HG03378 (cell line): Measurements from ENCODE around the gene FHIP1A.
"Not testable (repeated sequence)": the region's sequence is repeated elsewhere in the genome, so short reads cannot be mapped to it uniquely, and the experiment has no call there.

Source experiments
- ATAC-seq: cut with Tn5 transposase; IDR thresholded peaks from one replicate; pipeline ENCODE4 v1.9.1; 2021; ENCODE audit warnings: mild to moderate bottlenecking, moderate library complexity; ENCODE audit not compliant: unreplicated experiment

Gene FHIP1A

GRCh38 chr4:151408630-151409469 is at the start of gene FHIP1A:
TSS of gene FHIP1A (plus strand) at chr4:151409176. CDS start at chr4:151566260, 157,084 bp downstream.
- peak; percentile 69 for ATAC-seq

GRCh38 chr4:151359576-151359975 is 49.4 kb upstream of the FHIP1A start:
- ATAC-seq = no peak

GRCh38 chr4:151361126-151361525 is 47.9 kb upstream of the FHIP1A start:
- no peak for ATAC-seq

- ATAC-seq = no peak
Measured at GRCh38 chr4:151361966-151362365, 47.0 kb upstream of the FHIP1A start.

- peak; percentile 96 for ATAC-seq
Measured at GRCh38 chr4:151362404-151363164, 46.4 kb upstream of the FHIP1A start.

GRCh38 chr4:151376540-151376939 is 32.4 kb upstream of the FHIP1A start:
- ATAC-seq = no peak

- no peak for ATAC-seq
Measured at GRCh38 chr4:151389311-151389710, 19.7 kb upstream of the FHIP1A start.

- not testable (repeated sequence) for ATAC-seq
Measured at GRCh38 chr4:151389799-151390198, 19.2 kb upstream of the FHIP1A start.

GRCh38 chr4:151395873-151396272 is 13.1 kb upstream of the FHIP1A start:
- ATAC-seq = no peak

GRCh38 chr4:151400343-151400742 is 8.6 kb upstream of the FHIP1A start:
- no peak for ATAC-seq

- ATAC-seq = no peak
Measured at GRCh38 chr4:151401739-151402138, 7.2 kb upstream of the FHIP1A start.

- ATAC-seq = no peak
Measured at GRCh38 chr4:151402145-151402865, 6.7 kb upstream of the FHIP1A start.

- no peak for ATAC-seq
Measured at GRCh38 chr4:151403656-151404055, 5.3 kb upstream of the FHIP1A start.

GRCh38 chr4:151404802-151405201 is 4.2 kb upstream of the FHIP1A start:
- not testable (repeated sequence) for ATAC-seq

- no peak for ATAC-seq
Measured at GRCh38 chr4:151407018-151407417, 2.0 kb upstream of the FHIP1A start.

- peak; percentile 84 for ATAC-seq
Measured at GRCh38 chr4:151407466-151408379, 1.3 kb upstream of the FHIP1A start.

- no peak for ATAC-seq
Measured at GRCh38 chr4:151408380-151408629, 671 bp upstream of the FHIP1A start.

- ATAC-seq = no peak
Measured at GRCh38 chr4:151409470-151410313, 716 bp downstream of the FHIP1A start.

- ATAC-seq = no peak
Measured at GRCh38 chr4:151415978-151416377, 7.0 kb downstream of the FHIP1A start.

GRCh38 chr4:151417164-151417571 is 8.2 kb downstream of the FHIP1A start:
- ATAC-seq = no peak
